ENCODE data around the gene CNGB1.
A peak's percentile ranks its signal among the peaks of the same experiment; 100 is the strongest.
"Not testable (repeated sequence)": the region's sequence is repeated elsewhere in the genome, so short reads cannot be mapped to it uniquely, and the experiment has no call there.

Gene CNGB1

DNA sequence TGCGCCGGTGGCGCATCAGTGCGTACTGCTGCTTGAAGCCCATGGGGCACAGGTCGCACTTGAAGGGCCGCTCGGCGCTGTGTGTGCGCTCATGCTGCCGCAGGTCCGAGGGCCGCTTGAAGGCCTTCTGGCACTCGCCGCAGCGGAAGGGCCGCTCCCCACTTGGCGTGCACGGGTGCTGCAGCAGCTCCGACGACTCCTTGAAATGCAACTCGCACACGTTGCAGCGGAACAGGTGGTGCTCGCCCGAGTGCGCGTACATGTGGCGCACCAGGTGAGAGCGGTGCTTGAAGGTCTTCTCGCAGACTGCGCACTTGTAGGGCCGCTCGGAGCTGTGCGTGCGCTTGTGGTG is 26.2 kb upstream of the CNGB1 start:
- DNase-seq (ENCODE audit: low read depth), result no peak

DNA sequence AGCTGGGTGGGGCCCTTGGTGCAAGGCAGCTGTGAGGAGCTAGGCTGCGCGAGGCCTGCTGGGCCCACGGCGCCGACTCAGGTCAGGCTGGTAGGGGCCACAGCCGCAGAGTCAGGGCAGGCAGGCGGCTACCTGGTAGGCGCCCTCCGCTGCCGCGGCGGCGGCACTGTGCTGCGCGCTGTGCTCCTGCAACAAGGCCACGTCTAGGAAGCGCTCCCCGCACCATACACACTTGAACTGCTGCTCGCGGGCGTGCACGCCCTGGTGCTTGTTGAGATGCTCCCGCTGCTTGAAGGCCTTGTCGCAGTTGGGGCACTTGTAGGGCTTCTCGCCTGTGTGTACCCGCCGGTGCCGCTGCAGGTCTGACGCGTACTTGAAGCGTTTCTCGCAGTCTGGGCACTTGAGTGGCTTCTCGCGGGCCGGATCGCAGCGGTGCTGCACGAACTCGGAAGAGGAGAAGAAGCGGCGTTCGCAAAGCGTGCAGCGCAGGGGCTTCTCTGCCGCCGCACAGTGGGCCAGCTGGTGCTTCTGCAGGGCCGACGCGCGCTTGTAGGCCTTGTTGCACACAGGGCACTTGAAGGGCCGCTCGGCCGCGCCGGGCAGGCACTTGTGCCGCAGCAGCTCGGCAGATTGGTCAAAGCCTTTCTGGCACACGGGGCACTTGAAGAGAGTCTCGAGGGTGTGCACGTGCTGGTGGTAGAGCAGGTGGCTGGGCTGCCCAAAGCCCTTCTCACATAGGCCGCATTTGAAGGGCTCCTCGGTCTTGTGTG is 25.7 kb upstream of the CNGB1 start:
- no peak for DNase-seq (ENCODE audit: low read depth)

DNA sequence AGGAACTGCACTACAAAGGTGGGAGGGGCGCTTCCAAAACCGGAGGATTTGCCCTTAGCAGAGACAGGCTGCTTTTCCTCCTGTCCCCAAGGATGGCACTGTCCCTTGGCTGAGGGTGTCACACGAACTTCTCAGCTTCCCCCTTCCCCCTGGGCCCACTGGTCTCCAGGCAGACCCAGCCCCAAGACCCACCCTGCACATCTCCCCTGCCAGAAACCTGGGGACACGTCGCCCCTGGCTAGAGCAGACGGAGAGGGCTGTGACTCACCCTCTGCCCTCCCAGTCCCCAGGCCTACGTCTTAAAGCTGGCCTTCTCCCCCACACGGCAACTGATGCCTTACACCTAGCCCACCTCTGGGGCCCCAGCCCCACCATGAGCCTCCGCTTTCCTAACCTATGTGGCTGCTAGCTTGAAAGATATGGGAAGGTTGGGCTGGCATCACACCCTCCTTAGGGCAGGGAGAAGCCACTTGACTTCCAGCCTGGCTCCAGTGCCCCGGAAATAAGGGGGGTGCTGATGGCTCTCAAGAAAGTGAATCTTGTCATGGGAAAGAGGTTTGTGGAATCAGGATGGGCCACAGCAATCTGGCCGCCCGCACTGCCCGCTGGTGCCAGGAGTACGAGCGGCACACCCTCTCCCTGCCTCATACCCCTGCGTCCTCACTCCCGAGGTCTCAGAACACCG is 24.9 kb upstream of the CNGB1 start:
- no peak for DNase-seq (ENCODE audit: low read depth)

DNA sequence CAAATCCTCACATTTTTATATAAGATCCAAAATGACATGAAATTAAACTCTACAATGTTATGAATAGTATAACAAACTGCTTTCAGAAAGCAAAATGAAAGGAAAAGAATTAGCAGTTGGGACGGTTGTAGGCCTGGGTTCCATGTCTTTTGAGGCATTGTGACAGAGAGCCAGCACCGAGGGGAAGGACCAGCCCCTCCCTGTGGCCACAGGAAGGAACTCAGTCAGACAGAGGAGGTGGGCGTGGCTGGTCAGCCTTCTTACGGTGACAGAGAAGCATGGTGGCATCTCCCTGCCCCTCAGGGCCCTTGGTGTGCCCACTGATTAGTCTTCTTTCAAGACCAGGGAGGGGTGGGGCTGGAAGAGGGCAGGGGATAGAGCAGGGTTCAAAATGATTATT is 23.9 kb upstream of the CNGB1 start:
- peak; percentile 21 for DNase-seq (ENCODE audit: low read depth)

DNA sequence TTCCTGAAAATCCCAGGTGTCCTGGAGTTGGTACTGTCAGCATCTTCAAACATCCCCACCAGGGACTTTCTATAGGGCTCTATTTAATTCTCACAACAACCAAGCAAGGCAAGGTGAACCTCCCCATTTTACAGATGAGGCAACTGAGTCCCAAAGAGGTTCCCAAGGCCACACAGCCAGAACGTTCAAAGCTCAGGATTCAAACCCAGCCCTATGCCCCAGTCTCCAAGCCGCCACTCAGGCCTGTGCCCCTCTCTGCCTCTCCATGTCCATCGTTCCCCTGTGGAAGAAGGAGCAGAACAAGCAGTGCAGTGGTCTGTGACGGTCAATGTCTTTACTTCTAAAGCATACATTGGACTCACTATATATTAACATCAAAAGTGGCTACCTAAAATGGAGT is 23.4 kb upstream of the CNGB1 start:
- DNase-seq (ENCODE audit: low read depth), result no peak

DNA sequence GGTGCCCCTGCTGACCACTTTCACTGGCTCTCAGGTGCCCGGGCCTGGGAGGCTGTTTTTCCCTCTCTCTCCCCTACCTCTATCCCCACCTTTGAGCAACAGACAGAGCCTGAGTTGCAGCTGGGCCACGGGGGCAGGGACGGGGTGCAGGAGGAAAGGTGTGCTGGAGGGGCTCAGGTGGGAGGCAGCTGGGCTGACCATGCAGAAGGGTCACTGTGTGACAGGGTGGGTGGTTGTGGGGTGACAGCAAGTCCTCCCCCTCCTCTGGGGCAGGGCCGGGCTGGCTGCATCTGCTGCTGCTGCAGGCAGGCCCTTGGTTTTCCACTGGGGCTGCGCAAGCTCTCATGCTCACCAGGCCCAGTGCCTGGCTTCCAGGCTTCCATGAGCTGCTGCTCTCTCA is 23.0 kb upstream of the CNGB1 start:
- no peak for DNase-seq (ENCODE audit: low read depth)

DNA sequence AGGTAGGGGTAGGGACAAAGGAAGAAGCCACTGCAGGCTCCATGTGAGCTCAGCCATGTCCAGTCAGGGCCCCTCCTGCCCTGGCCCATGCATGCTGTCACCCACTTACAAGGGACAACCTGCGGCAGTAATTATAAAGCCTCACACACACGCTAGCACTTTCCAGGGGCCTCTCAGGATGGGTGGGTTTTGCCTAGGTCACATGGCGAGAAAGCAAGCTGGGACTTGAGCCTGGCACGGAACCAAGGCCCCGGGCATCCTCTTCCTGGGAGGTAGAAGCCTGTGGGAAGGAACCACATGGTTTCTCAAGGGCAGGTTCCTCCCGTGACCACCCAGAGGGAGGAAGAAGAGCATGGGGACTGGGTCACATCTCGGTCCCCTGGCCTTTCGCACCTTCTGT is 22.5 kb upstream of the CNGB1 start:
- DNase-seq (ENCODE audit: low read depth), result no peak

DNA sequence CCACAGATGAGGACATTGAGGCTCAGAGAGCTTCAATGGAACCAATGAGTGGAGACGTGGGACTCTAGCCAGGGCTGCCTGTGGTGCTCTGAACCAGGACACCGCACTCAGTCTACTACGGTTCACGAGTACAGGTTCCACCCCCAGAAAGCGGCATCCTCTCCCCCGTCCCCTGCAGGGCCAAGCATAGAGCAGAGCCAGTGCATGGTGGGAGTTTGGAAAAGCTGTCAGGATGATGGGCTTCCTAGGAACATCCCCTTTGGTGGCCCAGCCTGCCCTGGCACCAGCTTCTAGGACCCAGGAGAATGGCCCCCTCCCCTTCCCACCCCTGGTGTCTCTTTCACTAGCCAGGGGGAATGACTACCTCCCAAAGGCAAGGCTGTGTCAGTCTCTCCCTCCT is 21.2 kb upstream of the CNGB1 start:
- DNase-seq (ENCODE audit: low read depth), result no peak

DNA sequence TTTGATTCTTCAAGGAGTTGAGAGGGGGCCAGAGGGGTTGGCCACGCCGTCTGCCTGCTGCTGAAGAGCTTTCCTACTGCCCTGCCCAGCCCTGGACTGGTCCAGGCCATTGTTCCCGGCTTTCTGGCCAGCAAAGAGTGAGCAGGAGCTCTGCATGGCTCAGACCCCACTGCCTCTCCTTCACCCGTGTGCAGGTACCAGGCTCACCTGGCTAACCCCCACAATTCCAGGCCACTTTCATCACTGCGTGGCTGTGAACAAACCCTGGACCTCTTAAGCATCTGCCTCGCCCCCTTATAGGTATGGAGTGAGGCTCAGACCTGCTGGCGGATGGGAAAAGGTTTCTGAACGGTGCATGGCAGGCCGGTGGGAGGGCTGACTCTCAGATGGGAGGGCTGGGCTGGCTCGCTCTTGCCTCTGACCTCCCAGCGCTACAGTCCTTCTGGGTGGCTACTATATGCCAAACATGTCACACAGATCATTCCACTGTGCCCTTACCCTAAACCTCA is 20.7 kb upstream of the CNGB1 start:
- DNase-seq (ENCODE audit: low read depth), result no peak

DNA sequence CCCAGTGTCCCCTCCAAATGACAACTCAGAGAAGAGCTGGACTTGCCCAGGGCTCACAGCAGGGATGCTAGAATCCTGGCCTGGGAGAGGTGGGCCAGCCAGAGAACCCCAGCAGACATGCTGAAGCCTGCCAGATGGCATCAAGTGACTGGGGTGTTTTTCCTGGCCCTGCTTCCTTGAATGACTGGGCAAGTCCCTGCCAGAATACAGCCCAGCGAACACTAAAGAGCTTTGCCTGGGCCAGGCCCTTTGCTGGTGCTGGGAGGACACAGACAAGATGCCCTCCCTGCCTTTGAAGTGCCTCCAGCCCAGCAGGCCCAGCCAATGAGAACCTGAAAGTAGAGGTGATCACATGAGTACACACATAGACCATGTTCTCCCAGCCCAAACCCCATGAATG is 18.0 kb upstream of the CNGB1 start:
- DNase-seq (ENCODE audit: low read depth), result no peak

DNA sequence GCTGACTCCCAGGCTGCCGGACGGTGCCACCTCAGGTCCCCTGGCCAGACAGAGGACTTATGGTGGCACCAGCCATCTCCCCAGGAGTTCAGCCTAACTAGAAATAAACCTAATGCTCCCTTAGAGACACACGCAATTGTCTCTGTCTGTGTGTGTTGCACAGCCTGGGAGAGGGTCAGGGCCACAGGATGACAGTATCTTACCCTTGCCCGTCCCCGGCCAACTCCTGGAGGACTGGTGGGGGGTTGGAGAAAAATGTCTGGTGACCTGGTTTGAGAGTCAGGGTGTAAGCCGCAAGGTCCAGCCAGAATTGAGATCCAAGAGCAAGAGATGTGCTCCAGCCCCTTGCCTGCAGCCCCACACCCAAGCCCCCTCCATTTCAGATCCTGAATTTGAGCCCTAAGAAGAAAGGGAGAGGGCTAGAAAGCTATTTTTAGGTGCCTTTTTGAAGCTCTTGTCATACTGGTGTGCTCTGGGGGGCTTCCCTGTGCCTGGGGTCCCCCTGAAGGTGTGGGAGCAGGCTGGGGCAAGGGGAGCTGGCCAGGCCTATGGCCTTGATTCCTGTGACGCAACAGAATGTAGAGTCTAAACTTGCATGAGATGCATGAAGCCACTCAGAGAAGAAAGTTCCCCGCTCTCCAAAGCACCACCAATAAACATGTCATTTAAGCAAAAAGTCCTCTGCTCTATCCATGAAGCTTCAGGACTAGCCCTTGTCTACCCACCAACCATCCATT is 16.7 kb upstream of the CNGB1 start:
- no peak for DNase-seq (ENCODE audit: low read depth)

DNA sequence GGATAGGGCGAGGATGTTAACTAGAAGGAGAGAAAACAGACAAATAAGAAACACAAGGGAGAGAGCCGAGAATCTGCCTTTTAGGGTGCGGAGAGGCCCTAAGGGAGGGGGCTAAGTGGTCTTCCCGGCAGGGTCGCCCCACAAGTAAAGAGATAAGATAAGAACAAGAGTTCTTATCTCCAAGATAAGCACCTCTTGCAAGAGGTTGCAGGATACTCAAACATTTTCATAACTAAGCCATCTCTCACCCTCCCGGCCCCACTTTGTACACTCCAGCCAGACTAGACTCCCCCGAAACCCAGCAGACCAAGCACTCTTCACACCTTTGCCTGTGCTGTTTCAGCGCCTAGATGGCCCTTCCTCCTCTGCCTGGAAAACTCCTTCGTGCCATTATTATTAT is 15.3 kb upstream of the CNGB1 start:
- DNase-seq (ENCODE audit: low read depth), result no peak

DNA sequence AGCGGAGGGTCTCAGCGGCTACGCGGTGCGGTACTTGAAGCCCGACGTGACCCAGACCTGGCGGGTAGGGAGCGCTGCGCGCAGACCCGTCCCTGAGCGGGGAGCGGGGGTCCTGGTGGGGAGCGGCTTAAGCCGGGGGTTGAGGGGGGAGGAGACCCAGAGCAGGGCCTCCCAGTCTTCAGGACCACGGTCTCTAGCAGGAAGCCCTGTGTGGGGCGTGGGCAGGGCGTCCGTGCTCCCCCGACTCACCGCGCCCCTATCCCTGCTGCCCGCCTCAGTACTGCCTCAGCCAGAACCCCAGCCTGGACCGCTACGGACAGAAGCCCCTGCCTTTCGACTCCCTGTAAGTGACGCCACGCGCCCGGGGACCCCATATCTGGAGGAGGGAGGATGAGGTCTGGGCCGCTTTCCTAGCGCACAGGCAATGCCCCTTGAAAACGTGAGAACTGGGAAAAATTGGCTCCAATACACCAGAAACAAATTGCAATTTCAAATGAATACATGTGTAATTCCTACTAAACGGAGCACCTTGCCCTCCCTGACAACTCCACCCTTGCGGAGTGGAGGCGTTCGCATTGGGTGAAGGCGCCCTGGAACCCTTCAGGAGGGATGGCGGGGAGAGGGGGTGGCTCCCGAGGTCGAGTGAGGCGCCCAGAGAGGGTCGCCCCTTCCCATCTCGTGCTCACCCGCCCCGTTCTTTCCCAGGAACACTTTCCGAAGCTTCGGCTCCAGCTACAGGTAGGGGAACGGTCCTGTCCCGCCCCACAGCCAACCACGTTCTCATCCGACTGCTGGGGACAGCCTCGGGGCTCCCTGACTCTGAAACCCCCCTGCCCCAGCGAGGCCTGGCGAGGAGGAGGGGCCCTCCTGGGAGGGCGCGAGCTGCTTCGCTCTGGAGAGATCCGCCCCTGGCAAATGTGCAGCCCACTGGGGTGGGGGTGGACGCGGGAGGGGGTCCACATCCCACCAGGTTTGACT is 14.6 kb upstream of the CNGB1 start:
- DNase-seq (ENCODE audit: low read depth), result no peak

DNA sequence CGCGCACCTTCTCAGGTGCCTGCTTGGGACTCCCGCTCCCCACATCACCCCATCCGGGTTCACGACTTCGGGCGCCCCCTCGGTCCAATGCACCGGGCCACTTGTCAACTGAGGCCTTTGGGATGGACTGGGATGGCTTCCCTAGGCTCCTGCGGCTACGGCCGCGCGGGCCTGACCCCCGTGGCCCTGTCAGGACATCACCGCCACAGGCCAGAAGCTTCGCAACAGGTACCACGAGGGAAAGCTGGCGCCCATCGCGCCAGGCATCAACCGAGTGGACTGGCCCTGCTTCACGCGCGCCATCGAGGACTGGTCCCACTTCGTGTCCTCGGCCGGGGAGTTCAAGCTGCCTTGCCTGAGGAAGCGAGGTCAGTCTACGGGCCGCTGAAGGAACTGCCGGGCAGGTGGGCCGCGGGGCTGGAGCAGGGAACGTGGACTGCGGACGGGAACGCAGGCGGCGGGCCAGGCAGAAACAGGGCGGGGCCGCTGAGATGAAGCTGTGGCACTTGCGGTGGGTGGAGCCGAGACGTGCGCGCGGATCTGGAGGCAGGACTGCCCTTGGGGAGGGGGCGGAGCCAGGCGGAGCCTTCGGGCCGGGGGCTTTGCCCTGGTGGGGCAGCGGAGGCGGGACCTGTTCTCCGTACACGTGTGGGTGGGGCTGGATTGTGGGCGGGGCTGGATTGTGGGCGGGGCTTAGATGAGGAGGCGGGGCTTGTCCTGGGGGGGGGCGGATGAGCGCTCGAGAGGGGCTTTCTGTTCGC is 13.7 kb upstream of the CNGB1 start:
- DNase-seq (ENCODE audit: low read depth), result peak; percentile 90

DNA sequence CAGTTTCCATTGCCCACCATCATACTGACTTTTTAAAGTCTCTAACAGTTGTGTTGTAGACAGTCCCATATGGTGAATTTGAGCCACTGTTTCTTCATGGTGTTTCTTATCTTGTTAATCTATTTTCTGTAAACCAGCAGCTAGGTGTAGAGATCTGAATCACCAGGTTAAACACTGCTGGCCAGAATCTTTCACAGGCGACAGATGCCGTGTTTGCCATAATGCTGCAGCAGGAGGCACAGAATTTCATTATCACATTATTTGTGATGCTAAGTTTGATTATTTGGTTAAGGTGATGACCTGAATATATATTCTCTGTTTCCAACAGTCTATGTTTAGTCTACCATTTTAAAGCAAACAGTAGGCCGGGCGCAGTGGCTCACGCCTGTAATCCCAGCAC is 11.5 kb upstream of the CNGB1 start:
- no peak for DNase-seq (ENCODE audit: low read depth)

DNA sequence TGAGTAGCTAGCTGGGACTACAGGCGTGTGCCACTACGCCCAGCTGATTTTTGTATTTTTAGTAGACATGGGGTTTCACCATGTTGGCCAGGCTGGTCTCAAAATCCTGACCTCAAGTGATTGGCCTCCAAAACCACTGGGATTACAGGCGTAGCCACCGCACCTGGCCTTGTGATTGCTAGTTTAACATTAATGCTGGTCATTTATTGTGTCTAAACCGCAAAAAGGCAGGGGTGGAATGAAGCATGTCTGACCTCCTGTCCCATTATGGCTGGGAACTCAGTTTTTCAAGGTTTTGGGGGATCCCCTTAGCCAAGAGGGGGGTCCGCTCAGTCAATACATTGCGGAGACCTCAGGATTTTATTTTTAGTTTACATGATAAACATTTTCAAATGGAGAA is 10.7 kb upstream of the CNGB1 start:
- DNase-seq (ENCODE audit: low read depth), result no peak

DNA sequence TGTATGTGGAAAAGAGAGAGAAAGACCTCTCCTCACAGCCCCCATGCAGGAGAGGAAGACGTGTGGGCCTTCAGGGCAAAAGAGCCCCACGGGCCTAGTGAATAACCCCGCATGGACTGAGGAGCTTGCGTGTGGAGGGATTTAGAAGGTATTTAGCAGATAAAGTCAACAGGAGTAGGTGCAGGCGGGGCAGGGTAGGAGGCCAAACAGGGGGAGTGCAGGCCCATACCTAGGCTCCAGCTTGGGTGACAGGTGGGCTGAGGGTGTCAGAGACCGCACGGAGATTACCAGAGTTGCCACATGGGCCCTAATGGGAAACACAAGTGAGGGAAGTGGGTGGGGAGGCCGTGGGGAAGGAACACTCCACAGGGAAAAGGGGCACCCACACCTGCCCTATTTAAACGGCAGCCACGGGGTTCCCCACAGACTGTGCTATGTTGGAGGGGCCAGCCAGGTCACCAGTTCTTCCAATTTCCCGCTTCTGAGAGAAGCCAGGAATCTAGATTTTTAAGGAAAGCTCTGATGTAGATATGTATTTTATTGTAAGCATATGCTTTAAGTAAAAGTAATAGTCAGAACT is 8.2 kb upstream of the CNGB1 start:
- DNase-seq (ENCODE audit: low read depth), result no peak

DNA sequence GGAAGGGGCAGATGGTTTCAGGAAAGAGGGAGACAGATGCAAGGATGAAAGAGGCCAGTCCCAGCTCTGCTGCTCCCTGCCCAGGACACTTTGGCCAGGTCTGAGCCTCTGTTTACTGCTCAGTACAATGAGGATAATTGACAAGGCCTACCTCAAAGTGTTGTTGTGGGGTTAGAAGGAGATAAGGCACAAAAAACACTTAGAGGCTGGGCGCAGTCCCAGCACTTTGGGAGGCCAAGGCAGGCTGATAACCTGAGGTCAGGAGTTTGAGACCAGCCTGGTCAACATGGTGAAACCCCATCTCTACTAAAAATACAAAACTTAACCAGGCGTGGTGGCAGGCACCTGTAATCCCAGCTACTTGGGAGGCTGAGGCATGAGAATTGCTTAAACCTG is 7.1 kb upstream of the CNGB1 start:
- not testable (repeated sequence) for DNase-seq (ENCODE audit: low read depth)

DNA sequence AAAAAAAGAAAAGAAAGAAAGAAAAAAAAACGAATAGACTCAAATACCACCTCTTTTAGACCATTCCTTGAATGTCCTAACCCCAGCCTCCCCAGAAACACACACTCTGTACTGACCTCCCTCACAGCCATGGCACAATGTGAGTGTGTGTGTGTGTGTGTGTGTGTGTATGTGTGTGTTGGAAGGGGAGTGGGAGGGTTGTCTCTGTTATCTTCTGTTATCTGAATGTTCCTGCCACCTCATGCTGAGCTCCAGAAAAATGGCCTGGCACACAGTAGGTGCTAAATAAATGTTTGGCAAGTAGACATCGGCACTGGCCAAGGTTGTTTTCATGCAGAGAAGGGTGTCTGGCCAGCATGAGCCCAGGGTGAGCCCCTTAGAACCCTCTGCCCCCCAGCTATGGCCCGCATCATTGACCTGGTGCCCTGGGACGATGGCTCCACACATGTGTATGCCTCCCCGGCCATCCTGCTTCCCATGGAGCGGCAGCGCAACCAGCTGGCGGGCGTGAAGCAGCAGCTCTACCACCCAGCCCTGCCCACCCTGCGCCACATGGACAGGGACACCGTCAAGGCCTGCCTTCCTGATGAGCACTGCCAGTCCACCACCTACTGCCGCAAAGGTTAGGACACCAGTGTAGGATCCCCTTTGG is 6.6 kb upstream of the CNGB1 start:
- no peak for DNase-seq (ENCODE audit: low read depth)

DNA sequence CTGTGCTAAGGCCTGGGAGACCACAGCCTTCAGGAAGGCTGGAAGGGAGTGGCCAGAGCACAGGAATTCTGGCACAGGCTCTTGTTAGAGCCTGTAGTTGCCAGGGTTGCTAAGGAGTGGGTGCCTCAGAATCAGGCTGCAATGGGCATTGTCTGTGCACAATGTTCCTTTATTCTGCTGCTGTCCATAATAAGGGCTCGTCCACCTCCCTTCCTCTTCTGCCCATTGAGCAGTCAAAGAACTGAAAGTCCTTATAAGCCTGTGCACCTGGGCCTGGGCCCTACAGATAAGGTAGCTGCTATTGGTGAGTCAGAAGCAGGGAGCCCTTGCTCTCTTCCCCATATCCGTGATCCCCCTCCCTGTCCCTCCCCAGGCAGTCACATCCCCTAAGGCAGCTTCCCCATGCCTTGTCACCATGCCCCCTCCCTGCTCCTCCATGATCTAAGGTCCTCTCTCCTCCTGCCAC is 5.4 kb upstream of the CNGB1 start:
- DNase-seq (ENCODE audit: low read depth), result no peak
